ENCODE measurements around the gene KSR1. TPM values are rescaled to one million over a fixed set of nuclear protein-coding genes. Genes with fewer than 3 reads are reported as not detected.
"Not testable (repeated sequence)": the region's sequence is repeated elsewhere in the genome, so short reads cannot be mapped to it uniquely, and the experiment has no call there.

KSR1 gene
- total RNA-seq, 1 donor from 2014 or later = 49.7 TPM

DNA sequence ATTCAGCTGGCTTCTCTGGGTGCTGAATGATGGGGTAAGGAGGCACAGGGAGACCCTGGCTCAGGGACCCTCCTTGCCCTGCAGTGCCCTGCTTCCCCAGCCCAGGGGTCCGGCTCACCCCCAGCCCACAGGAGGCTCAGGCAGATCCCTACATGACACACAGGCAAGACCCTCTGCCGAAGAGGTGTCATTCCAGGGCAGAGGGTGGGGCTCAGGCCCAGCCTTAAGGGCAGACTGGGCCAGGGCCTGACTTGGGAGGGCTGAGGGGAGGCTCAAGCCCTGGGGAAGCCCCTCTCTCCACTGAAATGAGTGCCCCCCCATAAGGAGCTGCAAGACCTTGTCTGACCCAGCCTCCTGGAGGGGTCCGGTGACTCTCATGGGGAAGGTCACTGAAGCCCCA, 30.3 kb upstream of the KSR1 start:
- no peak for DNase-seq (ENCODE audit: extremely low read depth, low read depth, low spot score)

DNA sequence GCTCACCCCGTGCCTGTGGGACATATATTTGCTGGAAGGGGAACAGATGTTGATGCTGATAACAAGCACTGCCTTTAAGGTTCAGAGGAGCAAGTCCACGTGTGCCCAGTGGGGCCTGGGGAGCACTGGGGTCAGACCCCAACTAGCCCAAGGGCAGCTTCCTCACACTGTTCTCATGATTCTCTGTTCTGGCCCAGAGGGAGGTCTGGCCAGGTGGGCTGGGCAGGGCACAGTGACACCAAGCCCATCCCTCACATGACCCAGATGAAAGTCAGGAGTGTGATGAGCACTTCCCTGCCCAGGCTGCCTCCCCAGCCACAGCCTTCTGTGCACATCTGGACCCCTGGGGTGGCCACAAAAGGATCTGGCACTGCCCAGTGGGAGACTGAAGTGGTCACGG, 29.8 kb upstream of the KSR1 start:
- DNase-seq (ENCODE audit: extremely low read depth, low read depth, low spot score) = not testable (repeated sequence)

DNA sequence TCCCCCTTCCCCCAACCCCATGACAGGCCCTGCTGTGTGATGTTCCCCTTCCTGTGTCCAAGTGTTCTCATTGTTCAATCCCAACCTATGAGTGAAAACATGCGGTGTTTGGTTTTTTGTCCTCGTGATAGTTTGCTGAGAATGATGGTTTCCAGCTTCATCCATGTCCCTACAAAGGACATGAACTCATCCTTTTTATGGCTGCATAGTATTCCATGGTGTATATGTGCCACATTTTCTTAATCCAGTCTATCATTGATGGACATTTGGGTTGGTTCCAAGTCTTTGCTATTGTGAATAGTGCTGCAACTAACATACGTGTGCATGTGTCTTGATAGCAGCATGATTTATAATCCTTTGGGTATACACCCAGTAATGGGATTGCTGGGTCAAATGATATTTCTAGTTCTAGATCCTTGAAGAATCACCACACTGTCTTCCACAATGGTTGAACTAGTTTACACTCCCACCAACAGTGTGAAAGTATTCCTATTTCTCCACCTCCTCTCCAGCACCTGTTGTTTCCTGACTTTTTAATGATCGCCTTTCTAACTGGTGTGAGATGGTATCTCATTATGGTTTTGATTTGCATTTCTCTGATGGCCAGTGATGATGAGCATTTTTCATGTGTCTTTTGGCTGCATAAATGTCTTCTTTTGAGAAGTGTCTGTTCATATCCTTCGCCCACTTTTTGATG, 28.9 kb upstream of the KSR1 start:
- not testable (repeated sequence) for DNase-seq (ENCODE audit: extremely low read depth, low read depth, low spot score)

- DNase-seq (ENCODE audit: extremely low read depth, low read depth, low spot score) = no peak
Measured at GRCh38 chr17:27428781-27429505, 27.3 kb upstream of the KSR1 start.

- no peak for DNase-seq (ENCODE audit: extremely low read depth, low read depth, low spot score)
Measured at GRCh38 chr17:27429666-27430382, 26.4 kb upstream of the KSR1 start.

- DNase-seq (ENCODE audit: extremely low read depth, low read depth, low spot score) = no peak
Measured at GRCh38 chr17:27430383-27430840, 25.8 kb upstream of the KSR1 start.

GRCh38 chr17:27430882-27431491, 25.3 kb upstream of the KSR1 start:
- no peak for DNase-seq (ENCODE audit: extremely low read depth, low read depth, low spot score)

GRCh38 chr17:27433521-27433920, 22.7 kb upstream of the KSR1 start:
- DNase-seq (ENCODE audit: extremely low read depth, low read depth, low spot score) = no peak

DNA sequence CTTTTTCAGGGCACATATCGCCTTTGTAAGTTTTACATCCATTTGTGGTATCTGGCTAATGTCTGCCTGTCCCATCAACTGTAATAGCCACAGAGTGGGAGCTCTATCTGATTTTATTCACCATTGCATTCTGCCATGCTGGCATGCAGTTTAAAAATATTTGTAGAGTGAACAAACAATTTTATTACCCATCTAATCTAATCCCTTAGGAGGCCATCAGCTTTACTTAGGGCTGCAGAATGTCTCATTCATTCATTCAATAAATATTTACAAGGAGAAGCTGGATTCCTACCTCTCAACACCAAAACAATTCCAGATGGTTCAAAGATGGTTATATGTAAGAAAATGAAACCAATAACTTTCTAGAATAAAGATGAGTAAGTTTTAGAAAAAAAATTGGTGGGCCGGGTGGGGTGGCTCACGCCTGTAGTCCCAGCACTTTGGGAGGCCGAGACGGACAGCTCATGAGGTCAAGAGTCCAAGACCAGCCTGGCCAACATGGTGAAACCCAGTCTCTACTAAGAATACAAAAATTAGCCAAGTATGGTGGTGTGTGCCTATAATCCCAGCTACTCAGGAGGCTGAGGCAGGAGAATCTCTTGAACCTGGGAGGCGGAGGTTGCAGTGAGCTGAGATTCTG, 20.7 kb upstream of the KSR1 start:
- not testable (repeated sequence) for DNase-seq (ENCODE audit: extremely low read depth, low read depth, low spot score)

GRCh38 chr17:27438348-27438998, 17.8 kb upstream of the KSR1 start:
- DNase-seq (ENCODE audit: extremely low read depth, low read depth, low spot score) = no peak

DNA sequence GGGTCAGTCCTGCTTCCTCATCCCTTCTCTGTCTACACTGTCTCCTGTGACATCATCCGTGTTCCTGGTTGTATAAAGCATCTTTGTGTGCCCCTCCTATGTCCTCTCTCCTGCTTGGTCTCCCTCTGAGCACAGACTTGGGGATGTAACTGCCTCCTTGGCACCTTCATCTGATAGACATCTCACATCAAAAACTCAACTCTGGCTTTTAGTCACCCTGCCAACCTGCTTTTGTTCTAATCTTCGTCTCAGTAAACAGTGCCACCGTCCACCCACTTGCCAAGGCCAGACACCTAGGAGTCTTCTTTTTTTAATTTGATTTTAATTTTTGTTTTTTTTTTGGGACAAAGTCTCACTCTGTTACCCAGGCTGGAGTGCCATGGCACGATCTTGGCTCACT, 16.9 kb upstream of the KSR1 start:
- no peak for DNase-seq (ENCODE audit: extremely low read depth, low read depth, low spot score)

DNA sequence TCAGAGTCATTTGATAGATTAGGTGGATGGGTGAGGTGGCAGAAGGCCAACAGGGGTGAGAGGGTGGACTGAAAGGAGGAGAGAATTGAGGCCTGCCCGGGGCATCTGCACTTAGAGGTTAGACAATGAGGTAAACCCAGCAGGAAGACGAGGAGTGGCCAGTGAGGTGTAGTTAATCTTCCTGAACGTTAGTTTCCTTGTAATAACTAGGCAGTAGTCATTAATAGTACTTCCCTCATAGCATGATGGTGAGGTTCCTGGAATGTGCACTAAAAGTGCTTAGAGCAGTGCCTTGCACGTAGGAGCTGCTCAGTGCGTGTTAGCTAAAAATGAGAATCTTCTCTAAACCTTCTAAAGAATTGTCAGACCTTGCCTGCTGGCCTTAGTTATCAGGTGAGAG, 13.5 kb upstream of the KSR1 start:
- DNase-seq (ENCODE audit: extremely low read depth, low read depth, low spot score) = no peak

DNA sequence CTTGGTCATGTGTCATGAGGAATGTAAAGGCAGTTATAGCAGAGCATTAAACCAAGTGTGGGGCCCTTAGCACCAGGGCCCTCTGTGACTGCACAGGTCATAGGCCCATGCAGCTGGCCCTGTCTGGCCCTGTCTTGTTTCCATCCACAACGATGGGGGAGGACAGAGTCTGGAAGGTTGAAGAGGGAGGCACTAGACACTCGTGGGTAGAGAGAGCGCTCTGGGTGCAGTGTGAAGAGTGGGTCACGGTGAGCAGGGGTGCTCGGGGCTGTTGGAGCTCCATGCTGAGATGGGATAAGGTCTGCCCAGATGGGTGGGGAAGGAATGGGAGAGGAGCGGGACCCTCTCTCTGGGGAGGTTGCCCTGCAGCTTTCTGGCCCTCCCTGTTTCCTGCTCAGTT, 12.8 kb upstream of the KSR1 start:
- no peak for DNase-seq (ENCODE audit: extremely low read depth, low read depth, low spot score)

DNA sequence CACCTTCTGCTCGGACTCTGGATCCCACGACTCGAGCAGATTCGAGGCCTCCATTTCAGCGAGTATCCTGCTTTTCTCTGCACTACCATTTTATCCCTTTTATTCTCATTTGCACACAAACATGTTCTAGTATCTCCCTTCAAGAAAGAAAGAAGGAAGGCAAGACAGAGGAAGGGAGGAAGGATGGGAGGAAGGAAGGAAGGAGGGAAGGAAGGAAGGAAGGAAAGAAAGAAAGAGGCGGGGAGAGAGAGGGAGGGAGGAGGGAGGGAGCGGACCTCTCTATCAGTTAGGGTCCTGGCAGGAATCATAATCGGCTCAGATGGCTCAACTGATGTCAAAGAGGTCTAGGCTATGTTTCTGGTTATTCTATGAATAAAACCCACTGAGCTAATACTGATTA, 10.3 kb upstream of the KSR1 start:
- DNase-seq (ENCODE audit: extremely low read depth, low read depth, low spot score) = no peak

GRCh38 chr17:27446569-27447301, 9.5 kb upstream of the KSR1 start:
- DNase-seq (ENCODE audit: extremely low read depth, low read depth, low spot score) = peak; percentile 86

DNA sequence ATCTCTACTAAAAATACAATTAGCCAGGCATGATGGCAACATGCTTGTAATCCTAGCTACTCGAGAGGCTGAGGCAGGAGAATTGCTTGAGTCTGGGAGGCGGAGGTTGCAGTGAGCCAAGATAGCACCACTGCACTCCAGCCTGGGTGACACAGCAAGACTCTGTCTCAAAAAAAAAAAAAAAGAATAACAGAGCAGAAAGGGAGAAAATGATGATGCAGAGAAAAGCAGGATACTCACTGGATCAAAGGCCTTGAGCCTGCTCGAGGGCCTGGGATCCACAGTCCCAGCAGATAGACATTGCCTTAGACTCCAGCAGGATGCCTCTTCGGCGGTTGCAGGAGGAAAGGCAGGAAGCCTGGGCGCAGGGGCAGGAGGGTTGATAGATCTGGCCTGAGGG, 7.7 kb upstream of the KSR1 start:
- not testable (repeated sequence) for DNase-seq (ENCODE audit: extremely low read depth, low read depth, low spot score)

DNA sequence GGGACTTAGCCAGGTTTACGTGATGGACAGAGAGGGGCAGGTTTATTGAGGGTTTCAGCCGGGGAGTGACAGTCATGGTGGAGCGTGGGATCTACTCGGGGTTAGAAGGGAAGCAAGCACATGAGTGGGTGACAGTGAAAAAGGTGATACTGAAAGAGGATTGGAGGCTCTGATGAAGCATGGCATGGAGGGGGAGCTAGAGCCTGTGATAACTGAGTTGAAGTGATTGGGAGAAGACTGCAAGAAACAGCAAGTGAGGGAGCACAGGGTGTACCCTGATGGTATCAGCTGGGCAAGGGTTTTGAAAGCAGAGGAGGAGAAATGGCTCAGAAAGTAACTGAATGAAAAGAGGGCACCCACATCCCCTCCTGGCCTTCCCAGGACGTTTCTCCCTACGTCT, 6.7 kb upstream of the KSR1 start:
- no peak for DNase-seq (ENCODE audit: extremely low read depth, low read depth, low spot score)

GRCh38 chr17:27449988-27450387, 6.3 kb upstream of the KSR1 start:
- DNase-seq (ENCODE audit: extremely low read depth, low read depth, low spot score) = no peak

DNA sequence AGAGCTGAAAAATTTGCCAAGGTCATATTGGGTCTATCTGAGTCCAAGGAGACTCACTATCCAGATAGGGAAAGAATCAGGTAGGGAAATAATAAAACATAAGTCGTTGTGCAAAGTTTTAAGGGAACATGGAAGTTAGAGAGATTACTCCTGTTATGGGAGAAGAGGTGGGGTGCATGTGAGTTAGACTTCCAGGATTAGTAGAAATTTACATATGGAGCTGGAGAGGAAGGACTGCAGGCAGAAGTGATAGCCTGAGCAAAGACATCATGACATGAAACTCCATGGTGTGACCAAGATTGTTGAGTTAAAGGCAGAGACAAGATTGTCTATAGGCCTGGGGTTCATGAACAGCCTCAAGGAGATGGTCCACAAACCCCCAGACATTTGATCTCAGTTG, 5.8 kb upstream of the KSR1 start:
- no peak for DNase-seq (ENCODE audit: extremely low read depth, low read depth, low spot score)

GRCh38 chr17:27451906-27452305, 4.3 kb upstream of the KSR1 start:
- DNase-seq (ENCODE audit: extremely low read depth, low read depth, low spot score) = no peak
